HepG2 (cell line): ENCODE measurements around the gene NEDD8. TPM values are rescaled to one million over a fixed set of nuclear protein-coding genes. Genes with fewer than 3 reads are reported as not detected.
A peak's percentile ranks its signal among the peaks of the same experiment; 100 is the strongest.

Experiments
- BRD4 ChIP-seq: sonication (generic); formaldehyde crosslinking; IDR thresholded peaks from 2 replicates; pipeline ENCODE4 v1.4.0; 2020; ENCODE audit warnings: missing genetic modification reagents
- FOXC1 ChIP-seq: sonication (generic); formaldehyde crosslinking; IDR thresholded peaks from 2 replicates; pipeline ENCODE4 v1.8.0; 2022; ENCODE audit warnings: mild to moderate bottlenecking, missing genetic modification reagents, borderline replicate concordance
- KAT2B ChIP-seq: fragments of 150-350 bp; IDR thresholded peaks from 2 replicates; pipeline ENCODE4 v1.6.1; 2014; ENCODE audit warnings: low read depth, low read length, borderline replicate concordance
- KLF11 ChIP-seq: IDR thresholded peaks from 2 replicates; pipeline ENCODE4 v1.6.1; 2016; ENCODE audit warnings: missing compliant biosample characterization
- MATR3 ChIP-seq: sonication (generic); formaldehyde crosslinking; IDR thresholded peaks from 2 replicates; pipeline ENCODE4 v1.4.0; 2020; ENCODE audit warnings: missing genetic modification reagents
- MEF2D ChIP-seq: sonication (generic); formaldehyde crosslinking; IDR thresholded peaks from 2 replicates; pipeline ENCODE4 v1.5.1; 2020; ENCODE audit warnings: mild to moderate bottlenecking, missing genetic modification reagents
- NCOA5 ChIP-seq: sonication (generic); formaldehyde crosslinking; IDR thresholded peaks from 2 replicates; pipeline ENCODE4 v1.4.0; 2020; ENCODE audit warnings: missing genetic modification reagents
- NFIB ChIP-seq: sonication (generic); formaldehyde crosslinking; IDR thresholded peaks from 2 replicates; pipeline ENCODE4 v1.9.0; 2021; ENCODE audit warnings: missing genetic modification reagents, mild to moderate bottlenecking, borderline replicate concordance
- PHF20 ChIP-seq: sonication (generic); formaldehyde crosslinking; IDR thresholded peaks from 2 replicates; pipeline ENCODE4 v1.5.0; 2020; ENCODE audit warnings: mild to moderate bottlenecking, missing genetic modification reagents
- RBM22 ChIP-seq: fragments of 200-400 bp; formaldehyde crosslinking; optimal IDR thresholded peaks from 2 replicates; pipeline ENCODE3; 2017; ENCODE audit warnings: mild to moderate bottlenecking, low read length, moderate library complexity
- TBP ChIP-seq: sonication (generic); formaldehyde crosslinking; IDR thresholded peaks from 2 replicates; pipeline ENCODE4 v1.5.0; 2020; ENCODE audit warnings: missing genetic modification reagents
- TEAD3 ChIP-seq: optimal IDR thresholded peaks from 2 replicates; pipeline ENCODE3; 2016; ENCODE audit warnings: borderline replicate concordance
- ZC3H13 ChIP-seq: sonication (generic); formaldehyde crosslinking; IDR thresholded peaks from 2 replicates; pipeline ENCODE4 v1.8.1; 2023; ENCODE audit warnings: mild to moderate bottlenecking, missing genetic modification reagents, moderate library complexity
- ZEB1 ChIP-seq: IDR thresholded peaks from 2 replicates; pipeline ENCODE4 v1.6.1; 2012; ENCODE audit warnings: mild to moderate bottlenecking, low read depth, inconsistent platforms; ENCODE audit not compliant: insufficient replicate concordance
- ZFP82 ChIP-seq: sonication (generic); formaldehyde crosslinking; IDR thresholded peaks from 2 replicates; pipeline ENCODE4 v1.5.1; 2020; ENCODE audit warnings: mild to moderate bottlenecking, missing genetic modification reagents, borderline replicate concordance
- ZFP90 ChIP-seq: sonication (generic); formaldehyde crosslinking; IDR thresholded peaks from 2 replicates; pipeline ENCODE4 v1.8.0; 2022; ENCODE audit warnings: missing genetic modification reagents, mild to moderate bottlenecking, inconsistent platforms, borderline replicate concordance
- ZIK1 ChIP-seq: sonication (generic); formaldehyde crosslinking; IDR thresholded peaks from 2 replicates; pipeline ENCODE4 v1.5.0; 2020; ENCODE audit warnings: mild to moderate bottlenecking, low read depth, missing genetic modification reagents, borderline replicate concordance
- ZNF121 ChIP-seq: sonication (generic); formaldehyde crosslinking; IDR thresholded peaks from 2 replicates; pipeline ENCODE4 v1.5.0; 2020; ENCODE audit warnings: mild to moderate bottlenecking, missing genetic modification reagents
- ZNF30 ChIP-seq: sonication (generic); formaldehyde crosslinking; IDR thresholded peaks from 2 replicates; pipeline ENCODE4 v1.5.0; 2020; ENCODE audit warnings: mild to moderate bottlenecking, missing genetic modification reagents
- ZNF329 ChIP-seq: sonication (generic); formaldehyde crosslinking; IDR thresholded peaks from 2 replicates; pipeline ENCODE4 v1.9.0; 2021; ENCODE audit warnings: low read depth, mild to moderate bottlenecking, missing genetic modification reagents
- ZNF614 ChIP-seq: IDR thresholded peaks from 2 replicates; pipeline ENCODE4 v1.6.1; 2018; ENCODE audit warnings: missing biosample characterization, missing genetic modification reagents, inconsistent platforms, borderline replicate concordance
- ZNF672 ChIP-seq: sonication (generic); formaldehyde crosslinking; IDR thresholded peaks from 2 replicates; pipeline ENCODE4 v1.8.1; 2022; ENCODE audit warnings: missing genetic modification reagents
- ZNF737 ChIP-seq: sonication (generic); formaldehyde crosslinking; IDR thresholded peaks from 2 replicates; pipeline ENCODE4 v1.5.0; 2020; ENCODE audit warnings: missing genetic modification reagents, mild to moderate bottlenecking, borderline replicate concordance
- ZSCAN22 ChIP-seq: sonication (generic); formaldehyde crosslinking; IDR thresholded peaks from 2 replicates; pipeline ENCODE4 v1.4.0; 2020; ENCODE audit warnings: mild to moderate bottlenecking, missing genetic modification reagents
- ZUFSP ChIP-seq: sonication (generic); formaldehyde crosslinking; IDR thresholded peaks from 2 replicates; pipeline ENCODE4 v1.9.0; 2021; ENCODE audit warnings: missing genetic modification reagents, mild to moderate bottlenecking, borderline replicate concordance
- polyA plus RNA-seq, 8 experiments: library from polyadenylated mRNA; depleted of rRNA in 3 of 8; stranded (reverse) in 7 of 8; unstranded in 1 of 8; fragments of >200 nt; fragmentation: Illumina TruSeq in 4 of 8; extraction: Trizol in 4 of 8; gene quantifications; 2 replicates each; pipeline versions ENCODE4 v1.2.1 to v1.2.3, GENCODE V29; 2011 to 2016; ENCODE audit warnings: low read depth in 4 of 8, missing spikeins in 1 of 8, mixed read lengths in 1 of 8; ENCODE audit not compliant: insufficient read depth in 1 of 8
- total RNA-seq, 5 experiments: library from RNA; depleted of rRNA; stranded (reverse); fragments of >200 nt; fragmentation: Illumina TruSeq; extraction: Trizol; gene quantifications; 2 replicates each; pipeline ENCODE4 v1.2.3, GENCODE V29; 2016; ENCODE audit warnings: low read depth in 1 of 5
- TF ChIP-seq, protein P1 (sequence below): sonication (generic); formaldehyde crosslinking; IDR thresholded peaks from 2 replicates; pipeline ENCODE4 v1.4.0; 2020; ENCODE audit warnings: low read depth, mild to moderate bottlenecking, missing genetic modification reagents
- TF ChIP-seq, protein P2 (sequence below): sonication (generic); formaldehyde crosslinking; conservative IDR thresholded peaks from 2 replicates; pipeline ENCODE4 v1.5.0; 2020; ENCODE audit warnings: missing genetic modification reagents

Gene NEDD8
- total and polyA plus RNA-seq, 2 of the 13 experiments (the other 11 are each of a cell fraction or from before 2014, with no cell fraction given), result 535 to 713 TPM

- TF ChIP-seq ZC3H13 (CRISPR knock-in tag) (peak; percentile 97), MATR3 (CRISPR knock-in tag) (no peak), TBP (CRISPR knock-in tag) (peak; percentile 99), ZSCAN22 (no peak; the same call in none of the 2 replicates), ZNF737 (CRISPR knock-in tag) (peak; percentile 95), ZFP90 (CRISPR knock-in tag) (peak; percentile 99), TEAD3 (CRISPR knock-in tag) (peak; percentile 76), KAT2B (no peak), ZFP82 (no peak), ZNF614 (CRISPR knock-in tag) (peak; percentile 100), KLF11 (CRISPR knock-in tag) (peak; percentile 75; the same call in 1 of the 2 replicates), FOXC1 (CRISPR knock-in tag) (peak; percentile 100), ZEB1 (no peak), ZNF329 (CRISPR knock-in tag) (peak; percentile 94), NCOA5 (no peak), PHF20 (CRISPR knock-in tag) (peak; percentile 99), RBM22 (peak; percentile 77), ZIK1 (peak; percentile 100), ZNF672 (peak; percentile 66; the same call in 1 of the 2 replicates), NFIB (CRISPR knock-in tag) (no peak), ZNF121 (CRISPR knock-in tag) (peak; percentile 84; the same call in 1 of the 2 replicates), MEF2D (CRISPR knock-in tag) (peak; percentile 98), ZUFSP (CRISPR knock-in tag) (no peak), BRD4 (CRISPR knock-in tag) (peak; percentile 100), ZNF30 (peak; percentile 75; the same call in 1 of the 2 replicates)
- TF ChIP-seq, protein P1, sequence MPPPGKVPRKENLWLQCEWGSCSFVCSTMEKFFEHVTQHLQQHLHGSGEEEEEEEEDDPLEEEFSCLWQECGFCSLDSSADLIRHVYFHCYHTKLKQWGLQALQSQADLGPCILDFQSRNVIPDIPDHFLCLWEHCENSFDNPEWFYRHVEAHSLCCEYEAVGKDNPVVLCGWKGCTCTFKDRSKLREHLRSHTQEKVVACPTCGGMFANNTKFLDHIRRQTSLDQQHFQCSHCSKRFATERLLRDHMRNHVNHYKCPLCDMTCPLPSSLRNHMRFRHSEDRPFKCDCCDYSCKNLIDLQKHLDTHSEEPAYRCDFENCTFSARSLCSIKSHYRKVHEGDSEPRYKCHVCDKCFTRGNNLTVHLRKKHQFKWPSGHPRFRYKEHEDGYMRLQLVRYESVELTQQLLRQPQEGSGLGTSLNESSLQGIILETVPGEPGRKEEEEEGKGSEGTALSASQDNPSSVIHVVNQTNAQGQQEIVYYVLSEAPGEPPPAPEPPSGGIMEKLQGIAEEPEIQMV (CRISPR knock-in tag), result peak; percentile 92
- TF ChIP-seq, protein P2, sequence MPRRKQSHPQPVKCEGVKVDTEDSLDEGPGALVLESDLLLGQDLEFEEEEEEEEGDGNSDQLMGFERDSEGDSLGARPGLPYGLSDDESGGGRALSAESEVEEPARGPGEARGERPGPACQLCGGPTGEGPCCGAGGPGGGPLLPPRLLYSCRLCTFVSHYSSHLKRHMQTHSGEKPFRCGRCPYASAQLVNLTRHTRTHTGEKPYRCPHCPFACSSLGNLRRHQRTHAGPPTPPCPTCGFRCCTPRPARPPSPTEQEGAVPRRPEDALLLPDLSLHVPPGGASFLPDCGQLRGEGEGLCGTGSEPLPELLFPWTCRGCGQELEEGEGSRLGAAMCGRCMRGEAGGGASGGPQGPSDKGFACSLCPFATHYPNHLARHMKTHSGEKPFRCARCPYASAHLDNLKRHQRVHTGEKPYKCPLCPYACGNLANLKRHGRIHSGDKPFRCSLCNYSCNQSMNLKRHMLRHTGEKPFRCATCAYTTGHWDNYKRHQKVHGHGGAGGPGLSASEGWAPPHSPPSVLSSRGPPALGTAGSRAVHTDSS (CRISPR knock-in tag), result peak; percentile 97; the same call in 1 of the 2 replicates
These were observed 39.1 kb upstream of the NEDD8 start, which contains the start of gene RABGGTA (continued) for GRCh38 chr14:24271134-24271833.
